GM12878 (cell line): ENCODE results near the gene OXTR. TPM values are rescaled to one million over a fixed set of nuclear protein-coding genes. Genes with fewer than 3 reads are reported as not detected.

Experiments used
- ATAC-seq: fragments of 200-7000 bp; cut with Tn5 transposase; 3 replicates; pipeline ENCODE4 v1.9.1; 2020; ENCODE audit warnings: mild to moderate bottlenecking, moderate library complexity
- BruUV-seq: library from RNA; stranded (reverse); fragments of 400-500 nt; replicated peaks from 2 replicates; lab custom pipeline; 2021; lab: Mats Ljungman, UMichigan
- CTCF ChIA-PET: fragments of 300-600 bp; sonication (Branson Sonifier 250); formaldehyde crosslinking; extraction: SDS; loops from one replicate; lab custom pipeline; 2021; ENCODE audit warnings: inconsistent platforms; lab: Yijun Ruan, JAX
- POLR2A ChIA-PET: fragments of 350-600 bp; formaldehyde crosslinking; extraction: SDS; loops from one replicate; lab custom pipeline; 2021; ENCODE audit warnings: inconsistent platforms; lab: Charles Lee
- RAD21 ChIA-PET: fragments of 300-600 bp; sonication (Branson Sonifier 250); formaldehyde crosslinking; loops from one replicate; lab custom pipeline; 2023; ENCODE audit warnings: antibody characterized with exemption; ENCODE audit not compliant: unreplicated experiment; lab: Charles Lee
- SMC1A ChIA-PET: fragments of 300-600 bp; sonication (Branson Sonifier 250); formaldehyde crosslinking; loops from one replicate; lab custom pipeline; 2023; ENCODE audit not compliant: unreplicated experiment, uncharacterized antibody; lab: Charles Lee
- DNase-seq: peaks from one replicate; pipeline ENCODE4 v3.0.0-alpha.2; 2011; ENCODE audit warnings: low read depth, low spot score
- FAIRE-seq: peaks from 3 replicates; lab custom pipeline; 2011; peaks lifted over from hg19 to GRCh38; lab: Jason Lieb, UNC
- H2AFZ ChIP-seq: 2 replicates; pipeline ENCODE4 v1.6.0; 2011; ENCODE audit warnings: low read depth, low read length, control low read depth; ENCODE audit not compliant: control insufficient read depth
- H3K27ac ChIP-seq: 2 replicates; pipeline ENCODE4 v1.5.1; 2011; ENCODE audit warnings: control low read depth; ENCODE audit not compliant: control insufficient read depth, insufficient read depth
- H3K27me3 ChIP-seq, 2 experiments: replicated peaks in 1 of 2; 2 replicates each; pipeline versions ENCODE4 v1.6.0 to v1.6.1; 2011; ENCODE audit warnings: low read length in 1 of 2; ENCODE audit not compliant: control insufficient read depth in 2 of 2, insufficient read depth in 2 of 2
- H3K36me3 ChIP-seq, 2 experiments: 2 replicates each; pipeline ENCODE4 v1.5.1; 2011; ENCODE audit warnings: low read length in 1 of 2; ENCODE audit not compliant: control insufficient read depth in 2 of 2, insufficient read depth in 2 of 2
- H3K4me1 ChIP-seq: 2 replicates; pipeline ENCODE4 v1.6.1; 2011; ENCODE audit warnings: mild to moderate bottlenecking, low read length, moderate library complexity, mixed read lengths; ENCODE audit not compliant: control insufficient read depth, insufficient read depth
- H3K4me2 ChIP-seq: 2 replicates; pipeline ENCODE4 v1.6.0; 2011; ENCODE audit warnings: control low read depth; ENCODE audit not compliant: control insufficient read depth, insufficient read depth
- H3K4me3 ChIP-seq: fragments of 200-600 bp; sonication (generic); 2 replicates; pipeline ENCODE4 v1.5.1; 2016
- H3K79me2 ChIP-seq: 2 replicates; pipeline ENCODE4 v1.6.0; 2011; ENCODE audit warnings: low read length; ENCODE audit not compliant: control insufficient read depth, insufficient read depth
- H3K9ac ChIP-seq: 2 replicates; pipeline ENCODE4 v1.8.0; 2011; ENCODE audit warnings: low read length, control low read depth, mixed read lengths; ENCODE audit not compliant: control insufficient read depth, insufficient read depth
- H3K9me3 ChIP-seq: replicated peaks from 3 replicates; pipeline ENCODE4 v1.5.1; 2011; ENCODE audit warnings: mild to moderate bottlenecking, low read length; ENCODE audit not compliant: control insufficient read depth, insufficient read depth
- H4K20me1 ChIP-seq: 2 replicates; pipeline ENCODE4 v1.6.0; 2011; ENCODE audit not compliant: control insufficient read depth, insufficient read depth
- CBX5 ChIP-seq: sonication (generic); IDR thresholded peaks from 2 replicates; pipeline ENCODE4 v1.6.1; 2016; ENCODE audit warnings: low read depth, moderate library complexity, mild to moderate bottlenecking, inconsistent platforms
- CUX1 ChIP-seq: IDR thresholded peaks from 2 replicates; pipeline ENCODE4 v1.6.1; 2012; ENCODE audit warnings: improper control_type of control experiment, low read depth, low read length; ENCODE audit not compliant: insufficient replicate concordance
- LARP7 ChIP-seq: fragments of 450-650 bp; IDR thresholded peaks from 2 replicates; pipeline ENCODE4 v1.6.1; 2017; ENCODE audit warnings: mild to moderate bottlenecking
- MXI1 ChIP-seq: fragments of 150-350 bp; IDR thresholded peaks from 2 replicates; pipeline ENCODE4 v1.6.1; 2011; ENCODE audit warnings: low read depth, mild to moderate bottlenecking, inconsistent platforms, low read length, improper control_type of control experiment
- NFIC ChIP-seq: IDR thresholded peaks from 2 replicates; pipeline ENCODE4 v1.6.1; 2012; ENCODE audit warnings: low read depth, mild to moderate bottlenecking, inconsistent platforms, low read length, moderate library complexity
- PAX8 ChIP-seq: fragments of 450-650 bp; IDR thresholded peaks from 2 replicates; pipeline ENCODE4 v1.6.1; 2017; ENCODE audit warnings: mild to moderate bottlenecking, moderate library complexity
- PBX3 ChIP-seq: IDR thresholded peaks from 2 replicates; pipeline ENCODE4 v1.6.1; 2011; ENCODE audit warnings: mild to moderate bottlenecking, low read depth, low read length, moderate library complexity; ENCODE audit not compliant: insufficient replicate concordance
- SREBF2 ChIP-seq: IDR thresholded peaks from 2 replicates; pipeline ENCODE4 v1.6.1; 2012; ENCODE audit warnings: mild to moderate bottlenecking, low read length
- TARDBP ChIP-seq: IDR thresholded peaks from 2 replicates; pipeline ENCODE4 v1.6.1; 2016; ENCODE audit warnings: borderline replicate concordance
- ZBED1 ChIP-seq: IDR thresholded peaks from 2 replicates; pipeline ENCODE4 v1.6.1; 2016; ENCODE audit warnings: borderline replicate concordance
- WGBS: methylation state at CpG from one replicate; pipeline ENCODE4 v1.1.6; 2016; ENCODE audit warnings: low lambda C conversion rate; ENCODE audit not compliant: insufficient replicate concordance, insufficient coverage; ENCODE audit errors: missing lambda C conversion rate; 5-methylcytosine and 5-hydroxymethylcytosine counted together
- in situ Hi-C: fragments of 300-500 bp; cut with MboI; formaldehyde crosslinking; loops from 9 replicates; pipeline ENCODE4 v1.14.3; 2018; ENCODE audit warnings: mixed read lengths
- intact Hi-C: fragments of 100-400 bp; cut with micrococcal nuclease; formaldehyde crosslinking; loops from one replicate; pipeline ENCODE4 v1.14.2; 2022; ENCODE audit not compliant: unreplicated experiment
- polyA plus RNA-seq, 11 experiments: library from polyadenylated mRNA; depleted of rRNA in 4 of 11; unstranded in 6 of 11; stranded (reverse) in 5 of 11; fragments of >200 nt; fragmentation: Nextera tagmentation in 4 of 11; fragmentation: Illumina TruSeq in 1 of 11; extraction: Ambion mirVana in 4 of 11; extraction: Trizol in 1 of 11; gene quantifications; 1 replicate in 1 of 11; 2 replicates in 10 of 11; pipeline versions ENCODE4 v1.2.1 to v1.2.3, GENCODE V29; 2011 to 2016; ENCODE audit warnings: inconsistent platforms in 2 of 11, missing spikeins in 2 of 11, low read depth in 1 of 11
- total RNA-seq, 4 experiments: library from RNA; depleted of rRNA in 3 of 4; stranded (reverse); fragments of >200 nt in 3 of 4; fragmentation: Illumina TruSeq in 1 of 4; extraction: Trizol in 1 of 4; gene quantifications; 2 replicates each; pipeline versions ENCODE4 v1.2.1 to v1.2.3, GENCODE V29; 2013 to 2021

OXTR gene
- total and polyA plus RNA-seq, 10 of the 15 experiments (the other 5 are each of a cell fraction or from before 2014, with no cell fraction given) = 0.43 to 5.9 (median 2.6) TPM

GRCh38 chr3:8793242-8793641, 23.8 kb upstream of the OXTR start:
- POLR2A ChIA-PET = no interaction called here
- DNase-seq (no peak), ATAC-seq (no peak), FAIRE-seq (no peak)
- Histone ChIP-seq H3K4me3 (no peak overlapping the region), H2AFZ (no peak overlapping the region), H3K27ac (no peak overlapping the region), H3K27me3 (no peaks in the 10 kb centered on the region), H3K79me2 (no peaks in the 10 kb centered on the region), H3K9me3 (no peaks in the 10 kb centered on the region), H3K4me2 (no peak overlapping the region), H4K20me1 (no peaks in the 10 kb centered on the region), H3K36me3 (no peaks in the 10 kb centered on the region), H3K4me1 (no peaks in the 10 kb centered on the region), H3K9ac (no peak overlapping the region)
- in situ Hi-C loops = no loop called here
- intact Hi-C loops = no loop called here
- RAD21 ChIA-PET = no interaction called here
- SMC1A ChIA-PET = no interaction called here
- CTCF ChIA-PET = no interaction called here
- TF ChIP-seq PBX3 (no peak), LARP7 (no peak), TARDBP (no peak), PAX8 (no peak), CUX1 (no peak), MXI1 (no peak), NFIC (no peak), SREBF2 (no peak), CBX5 (no peak), ZBED1 (no peak)
- BruUV-seq = no TSS peak
- 70% methylated on average over 7 of the region's 7 CpGs for WGBS
